H7 (cell line): ENCODE results near the gene SYNPO. TPM values are rescaled to one million over a fixed set of nuclear protein-coding genes. Genes with fewer than 3 reads are reported as not detected.

Experiments
- DNase-seq: peaks from one replicate; pipeline ENCODE4 v3.0.0; 2012
- H3K27me3 ChIP-seq: 2 replicates; pipeline ENCODE4 v1.6.0; 2011; ENCODE audit warnings: mild to moderate bottlenecking, low read length; ENCODE audit not compliant: control insufficient read depth, insufficient read depth
- H3K36me3 ChIP-seq: replicated peaks from 2 replicates; pipeline ENCODE4 v1.5.1; 2011; ENCODE audit warnings: low read length; ENCODE audit not compliant: control insufficient read depth, insufficient read depth
- H3K4me3 ChIP-seq: 2 replicates; pipeline ENCODE4 v1.5.1; 2011; ENCODE audit warnings: low read depth, mild to moderate bottlenecking, control low read depth, low read length, moderate library complexity; ENCODE audit not compliant: insufficient read depth
- total RNA-seq: library from RNA; depleted of rRNA; stranded (reverse); fragments of >200 nt; shearing (Covaris generic); gene quantifications from 2 replicates; pipeline ENCODE4 v1.2.3, GENCODE V29; 2014

The SYNPO gene
- total RNA-seq, 1 experiment from 2014 or later: 1.3 TPM

DNA sequence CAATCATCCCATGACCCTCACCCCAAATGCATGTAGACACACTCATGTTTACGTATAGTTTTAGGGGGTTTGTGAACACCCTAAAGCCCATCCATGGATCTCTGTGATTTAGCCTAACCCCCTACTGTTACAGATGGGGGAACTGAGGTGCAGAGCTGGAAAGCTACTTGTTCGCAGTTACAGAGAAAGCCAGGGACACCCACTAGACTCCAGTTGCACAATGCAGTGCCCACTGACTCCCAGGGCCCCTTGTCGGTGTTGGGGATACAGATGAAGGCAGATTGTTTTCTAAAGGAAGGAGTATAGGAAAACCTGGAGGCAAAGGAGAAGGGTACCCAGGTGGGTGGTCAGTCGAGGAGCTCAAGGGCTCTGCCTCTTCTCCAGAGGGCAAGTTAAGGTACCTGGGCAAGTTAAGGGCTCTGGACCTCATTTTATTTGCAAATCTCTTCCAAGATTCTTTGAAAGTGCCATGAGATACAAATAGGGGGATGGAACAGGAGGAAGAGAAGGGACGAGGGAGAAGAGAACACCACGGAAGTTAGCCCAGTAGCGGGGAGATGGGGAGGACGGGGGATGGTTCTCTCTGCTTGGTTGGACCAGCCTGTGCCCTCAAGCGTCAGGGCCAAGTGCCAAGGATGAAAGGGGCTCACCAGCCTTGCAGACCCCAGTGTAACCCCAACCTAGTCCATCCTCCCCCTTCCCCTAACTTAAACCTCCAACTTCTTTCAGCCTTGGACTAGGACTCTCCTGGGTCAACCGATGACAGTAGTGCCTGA, 21.5 kb downstream of the SYNPO start:
- peaks cover 4% of the 10 kb centered on the region for H3K27me3 ChIP-seq
- DNase-seq: peak; percentile 13
- no peaks in the 10 kb centered on the region for H3K36me3 ChIP-seq
- H3K4me3 ChIP-seq: no peak overlapping the region

DNA sequence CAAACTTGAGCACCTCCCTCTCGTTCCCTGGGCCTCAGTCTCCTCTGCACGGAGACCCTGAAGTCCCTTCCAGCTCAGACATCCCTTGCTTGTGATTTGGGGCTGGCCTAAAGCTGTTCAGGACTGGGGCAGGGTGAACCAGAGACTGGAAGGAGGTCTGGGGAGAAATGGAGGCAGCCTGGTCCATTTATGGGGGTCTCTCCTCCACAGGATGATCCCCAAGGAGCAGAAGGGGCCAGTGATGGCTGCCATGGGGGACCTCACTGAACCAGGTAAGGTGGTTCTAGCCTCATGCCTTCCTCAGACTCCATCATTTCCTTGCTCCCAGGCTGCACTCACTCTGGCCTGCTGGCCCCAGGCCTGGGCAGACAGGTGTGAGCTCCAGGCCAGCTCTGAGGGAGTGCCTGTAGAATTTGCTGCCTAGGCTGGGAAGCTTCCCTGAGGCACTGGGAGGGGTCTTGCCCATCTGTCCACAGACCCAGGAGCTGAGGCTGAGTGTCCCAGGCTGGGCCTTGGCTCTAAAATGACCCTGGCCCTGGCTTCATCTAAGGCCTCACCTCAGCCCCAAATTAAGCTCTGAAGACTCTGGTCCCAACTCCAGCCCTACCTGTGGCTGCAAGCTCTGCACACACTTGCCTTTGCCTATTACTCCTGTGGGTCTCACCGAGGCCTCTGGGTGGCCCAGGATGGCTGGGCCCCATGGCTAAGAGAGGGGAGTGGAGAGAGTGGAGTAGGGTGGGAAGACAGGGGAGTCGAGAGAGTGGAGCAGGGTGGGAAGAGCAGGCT, 22.5 kb downstream of the SYNPO start:
- Histone ChIP-seq H3K27me3 (no peaks in the 10 kb centered on the region), H3K36me3 (no peaks in the 10 kb centered on the region), H3K4me3 (no peak overlapping the region)
- DNase-seq: peak; percentile 50

DNA sequence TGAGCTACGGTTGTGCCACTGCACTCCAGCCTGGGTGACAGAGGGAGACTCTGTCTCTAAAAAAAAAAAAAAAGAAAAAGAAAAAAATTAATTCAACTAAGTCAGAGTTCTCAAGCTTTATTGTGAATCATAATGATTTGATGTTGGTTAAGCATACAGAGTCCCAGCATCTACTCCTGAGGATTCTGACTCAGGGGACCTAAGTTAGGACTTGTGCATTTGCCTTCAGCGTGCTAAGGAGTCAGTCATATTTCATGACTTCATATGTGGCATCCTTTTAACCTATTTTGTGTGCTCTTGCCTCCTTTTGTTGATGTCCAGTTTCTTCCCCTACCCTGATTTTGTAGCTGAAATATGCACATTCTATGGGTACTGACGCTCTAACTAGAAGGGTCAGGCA, 23.5 kb downstream of the SYNPO start:
- no peaks in the 10 kb centered on the region for H3K27me3 ChIP-seq
- no peak overlapping the region for H3K4me3 ChIP-seq
- no peaks in the 10 kb centered on the region for H3K36me3 ChIP-seq
- no peak for DNase-seq

DNA sequence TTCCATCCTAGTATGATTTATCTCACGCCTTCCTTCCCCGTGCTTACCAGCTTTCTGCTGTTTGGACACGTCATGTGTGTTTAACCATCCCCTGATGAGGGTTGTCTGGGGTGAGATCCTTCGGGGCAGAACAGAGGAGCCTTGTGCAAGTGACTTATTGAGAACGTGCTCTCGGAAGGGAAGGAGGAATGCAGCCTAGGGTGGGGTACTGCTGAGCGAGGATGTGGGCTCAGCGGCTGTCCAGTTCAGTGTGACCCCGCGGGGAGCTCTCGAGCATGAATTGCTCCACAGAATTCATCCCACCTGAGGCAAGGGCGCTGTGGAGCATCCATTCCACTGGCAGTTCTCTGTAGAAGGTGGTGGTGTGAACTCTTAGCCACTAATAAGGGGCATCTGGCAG, 24.6 kb downstream of the SYNPO start:
- H3K27me3 ChIP-seq: no peaks in the 10 kb centered on the region
- DNase-seq: peak; percentile 33
- no peak overlapping the region for H3K4me3 ChIP-seq
- H3K36me3 ChIP-seq: peaks cover under 1% of the 10 kb centered on the region; the same call in 1 of the 2 replicates

DNA sequence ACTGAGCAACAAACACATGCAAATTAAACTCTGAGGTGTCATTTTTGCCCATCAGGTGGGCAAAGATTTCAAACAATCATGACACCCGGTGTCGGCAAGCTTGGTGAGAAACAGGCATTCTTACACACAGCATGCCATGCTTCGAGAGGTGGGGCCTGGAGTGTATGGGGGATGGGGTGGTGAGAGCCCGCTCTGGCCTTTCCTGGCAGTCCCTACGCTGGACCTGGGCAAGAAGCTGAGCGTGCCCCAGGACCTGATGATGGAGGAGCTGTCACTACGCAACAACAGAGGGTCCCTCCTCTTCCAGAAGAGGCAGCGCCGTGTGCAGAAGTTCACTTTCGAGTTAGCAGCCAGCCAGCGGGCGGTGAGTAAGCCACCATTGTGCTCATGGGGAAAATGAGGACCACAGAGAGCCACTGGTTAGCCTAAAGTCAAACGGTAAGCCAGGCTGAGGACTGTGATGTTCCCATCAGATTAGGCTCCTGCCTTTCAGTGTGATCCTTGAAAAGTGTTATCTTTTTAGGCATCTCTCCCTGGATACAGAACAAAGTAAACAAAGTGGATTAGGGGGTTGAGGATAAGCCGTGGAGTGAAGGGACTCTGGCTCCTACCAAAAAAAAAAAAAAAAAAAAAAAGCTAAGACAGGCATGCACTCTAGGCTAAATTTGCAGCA, 30.0 kb downstream of the SYNPO start:
- Histone ChIP-seq H3K36me3 (peaks cover 1% of the 10 kb centered on the region; the same call in 1 of the 2 replicates), H3K4me3 (peak overlapping the region; percentile 1; the same call in 1 of the 2 replicates), H3K27me3 (no peaks in the 10 kb centered on the region)
- DNase-seq: peak; percentile 69

DNA sequence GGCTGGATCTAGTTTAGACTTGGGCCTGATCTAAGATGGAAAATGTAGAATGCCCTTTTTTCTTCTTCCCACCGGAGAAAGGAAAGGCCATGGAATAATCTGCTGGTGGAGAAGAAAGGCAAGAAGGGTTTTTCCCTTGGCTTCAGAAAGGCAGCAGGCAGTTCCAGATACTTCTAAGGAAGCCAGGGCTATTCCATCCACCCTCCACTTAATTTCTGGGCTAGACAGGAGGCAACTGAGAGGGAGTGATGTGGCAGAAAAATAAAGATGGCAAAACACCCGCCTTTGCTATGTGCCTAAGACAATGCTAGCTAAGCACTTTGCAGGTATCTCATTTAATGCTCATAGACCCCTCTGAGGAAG, 30.5 kb downstream of the SYNPO start:
- peak; percentile 46 for DNase-seq
- H3K36me3 ChIP-seq: peaks cover 1% of the 10 kb centered on the region; the same call in 1 of the 2 replicates
- peak overlapping the region; percentile 97 for H3K4me3 ChIP-seq
- H3K27me3 ChIP-seq: no peaks in the 10 kb centered on the region

DNA sequence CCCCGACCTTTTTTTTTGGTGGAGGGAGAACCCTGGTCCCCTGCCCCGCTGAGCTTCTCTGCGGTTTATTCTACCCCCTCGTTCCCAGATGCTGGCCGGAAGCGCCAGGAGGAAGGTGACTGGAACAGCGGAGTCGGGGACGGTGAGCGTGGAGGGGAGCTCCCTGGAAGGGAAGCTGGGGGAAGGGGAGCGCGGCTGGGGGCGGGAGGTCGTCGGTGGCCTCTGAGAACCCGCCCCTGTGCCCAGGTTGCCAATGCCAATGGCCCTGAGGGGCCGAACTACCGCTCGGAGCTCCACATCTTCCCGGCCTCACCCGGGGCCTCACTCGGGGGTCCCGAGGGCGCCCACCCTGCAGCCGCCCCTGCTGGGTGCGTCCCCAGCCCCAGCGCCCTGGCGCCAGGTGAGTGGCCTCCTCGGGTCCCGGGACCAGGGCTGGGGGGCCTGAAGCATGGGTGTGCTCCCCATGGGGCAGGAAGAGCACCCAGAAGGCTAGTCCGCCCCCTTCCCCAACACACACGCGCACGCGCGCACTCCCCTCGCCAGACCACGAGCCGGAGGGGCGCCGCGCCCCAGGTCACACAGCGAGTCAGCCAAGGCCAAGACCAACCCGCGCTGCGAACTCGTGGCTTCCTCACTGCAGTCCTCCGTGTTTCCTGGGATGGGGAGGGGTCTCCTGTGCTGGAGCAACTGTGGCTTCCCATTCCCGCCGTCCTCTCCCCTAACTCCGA, 31.2 kb downstream of the SYNPO start:
- Histone ChIP-seq H3K4me3 (peak overlapping the region; percentile 97), H3K27me3 (no peaks in the 10 kb centered on the region), H3K36me3 (peaks cover 1% of the 10 kb centered on the region; the same call in 1 of the 2 replicates)
- peak; percentile 88 for DNase-seq

DNA sequence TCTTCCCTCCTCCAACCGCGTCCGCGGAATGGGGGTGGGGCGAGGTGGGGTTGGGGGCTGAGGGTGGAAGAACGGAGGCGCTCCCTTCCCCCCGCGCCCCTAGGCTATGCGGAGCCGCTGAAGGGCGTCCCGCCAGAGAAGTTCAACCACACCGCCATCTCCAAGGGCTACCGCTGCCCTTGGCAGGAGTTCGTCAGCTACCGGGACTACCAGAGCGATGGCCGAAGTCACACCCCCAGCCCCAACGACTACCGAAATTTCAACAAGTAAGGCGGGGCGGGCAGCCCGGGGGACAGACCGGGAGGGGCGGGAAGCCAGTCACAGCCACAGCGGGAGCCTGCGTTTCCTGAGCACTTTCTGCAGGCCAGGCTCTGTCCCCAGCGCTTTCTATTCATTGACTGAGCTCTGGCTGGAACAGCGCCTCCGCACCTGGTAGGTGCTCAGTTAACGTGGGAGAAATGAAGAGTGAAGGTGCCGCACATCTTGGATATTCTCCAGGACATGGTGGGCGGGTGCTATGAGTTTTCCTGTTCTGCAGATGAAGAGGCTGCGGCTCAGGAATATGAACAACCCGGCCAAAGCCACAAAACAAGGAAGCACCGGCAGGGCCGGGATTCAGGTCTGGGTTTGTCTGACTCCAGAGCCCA, 31.9 kb downstream of the SYNPO start:
- DNase-seq: peak; percentile 90
- Histone ChIP-seq H3K36me3 (peaks cover 3% of the 10 kb centered on the region; the same call in 1 of the 2 replicates), H3K27me3 (no peaks in the 10 kb centered on the region), H3K4me3 (peak overlapping the region; percentile 97)

DNA sequence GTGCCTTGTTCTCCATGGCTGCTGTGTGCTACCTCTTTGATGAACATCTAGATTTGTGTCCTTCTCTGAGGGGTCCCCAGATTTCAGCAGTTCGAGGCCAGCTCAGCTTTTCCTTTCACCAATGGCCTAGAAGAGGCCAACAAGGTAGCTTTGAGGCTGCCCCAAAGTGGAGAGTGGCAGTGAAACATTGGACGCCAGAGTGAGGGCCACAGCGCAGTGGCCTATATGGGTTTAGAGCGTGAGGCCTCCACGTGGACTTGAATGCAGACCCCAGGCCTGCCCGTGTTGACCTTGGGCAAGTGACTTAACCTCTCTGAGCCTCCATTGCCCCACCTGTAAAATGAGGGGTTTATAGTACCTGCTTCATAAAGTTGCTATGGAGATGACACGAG, 32.4 kb downstream of the SYNPO start:
- Histone ChIP-seq H3K36me3 (peaks cover 3% of the 10 kb centered on the region; the same call in 1 of the 2 replicates), H3K27me3 (no peaks in the 10 kb centered on the region), H3K4me3 (peak overlapping the region; percentile 97)
- DNase-seq: no peak

DNA sequence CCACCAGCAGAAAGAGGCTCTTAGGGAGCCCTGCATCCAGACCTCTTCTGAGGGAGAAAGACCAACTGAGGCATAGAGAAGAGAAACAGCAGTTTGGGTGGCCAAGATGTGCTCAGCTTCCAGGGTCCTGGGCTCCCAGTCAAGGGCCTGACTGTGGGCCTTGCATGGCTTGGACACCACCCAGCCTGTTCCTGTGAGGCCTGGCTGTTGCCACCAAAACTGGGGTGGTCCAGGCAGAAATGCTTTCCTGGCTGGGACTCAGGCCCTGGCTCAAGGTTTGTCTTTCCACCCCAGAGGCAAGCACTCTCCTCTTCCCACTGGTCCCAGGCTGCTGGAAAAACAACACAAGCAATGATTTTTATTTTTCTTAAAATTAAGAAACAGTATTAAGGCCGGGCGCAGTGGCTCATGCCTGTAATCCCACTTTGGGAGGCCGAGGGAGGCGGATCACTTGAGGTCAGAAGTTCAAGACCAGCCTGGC, 33.9 kb downstream of the SYNPO start:
- Histone ChIP-seq H3K27me3 (no peaks in the 10 kb centered on the region), H3K4me3 (no peak overlapping the region), H3K36me3 (peaks cover 3% of the 10 kb centered on the region; the same call in 1 of the 2 replicates)
- no peak for DNase-seq

DNA sequence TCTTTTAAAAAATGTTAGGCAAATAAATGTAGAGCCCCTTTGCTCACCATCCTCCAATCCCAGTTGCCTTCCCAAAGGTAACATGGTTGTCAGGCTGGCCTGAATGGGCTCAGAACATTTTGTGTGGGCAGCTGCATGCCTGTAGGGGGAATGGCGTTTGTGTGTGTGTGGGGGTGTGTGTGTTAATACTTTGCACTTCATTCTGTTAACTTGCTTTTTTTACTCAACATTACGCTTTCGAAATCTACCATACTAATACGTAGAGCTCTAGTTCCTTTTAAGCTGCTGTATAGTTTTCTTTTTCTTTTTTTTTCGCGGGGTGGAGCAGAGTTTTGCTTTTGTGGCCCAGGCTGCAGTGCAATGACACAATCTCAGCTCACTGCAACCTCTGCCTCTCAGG, 34.6 kb downstream of the SYNPO start:
- Histone ChIP-seq H3K4me3 (no peak overlapping the region), H3K36me3 (peaks cover 2% of the 10 kb centered on the region; the same call in 1 of the 2 replicates), H3K27me3 (no peaks in the 10 kb centered on the region)
- DNase-seq: no peak

DNA sequence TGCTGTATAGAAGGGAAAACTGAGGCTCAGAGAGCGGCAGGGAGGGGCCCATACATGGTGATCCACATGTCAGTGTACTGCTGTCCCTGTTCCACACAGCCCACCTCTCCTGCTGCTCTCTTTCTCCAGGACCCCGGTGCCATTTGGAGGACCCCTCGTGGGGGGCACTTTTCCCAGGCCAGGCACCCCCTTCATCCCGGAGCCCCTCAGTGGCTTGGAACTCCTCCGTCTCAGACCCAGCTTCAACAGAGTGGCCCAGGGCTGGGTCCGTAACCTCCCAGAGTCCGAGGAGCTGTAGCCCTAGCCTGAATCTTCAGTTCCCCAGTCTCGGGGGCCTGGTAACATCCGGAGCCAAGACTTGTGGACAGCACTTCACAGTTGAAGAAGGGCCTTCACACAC, 36.1 kb downstream of the SYNPO start:
- no peaks in the 10 kb centered on the region for H3K27me3 ChIP-seq
- no peak overlapping the region for H3K4me3 ChIP-seq
- H3K36me3 ChIP-seq: peaks cover 1% of the 10 kb centered on the region; the same call in 1 of the 2 replicates
- DNase-seq: no peak

DNA sequence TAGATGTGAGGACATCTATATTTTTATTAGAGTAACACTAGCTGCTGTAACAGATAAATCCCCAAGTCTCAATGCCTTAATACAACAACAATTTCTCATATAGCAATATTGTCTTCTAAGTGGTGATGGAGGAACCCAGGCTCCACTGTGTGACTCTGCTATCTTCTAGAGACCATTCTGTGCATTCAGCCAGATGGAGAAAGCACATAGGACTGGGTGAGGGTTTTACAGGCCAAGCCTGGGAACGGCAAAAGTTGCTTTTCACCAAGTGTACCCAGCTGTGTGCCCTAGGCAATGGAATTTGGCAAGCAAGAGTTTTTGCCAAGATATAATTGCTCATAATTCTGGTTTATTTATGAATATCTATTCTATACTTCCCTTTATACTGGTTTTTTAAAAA, 48.7 kb downstream of the SYNPO start:
- no peaks in the 10 kb centered on the region for H3K27me3 ChIP-seq
- no peak for DNase-seq
- peaks cover 22% of the 10 kb centered on the region for H3K36me3 ChIP-seq
- H3K4me3 ChIP-seq: no peak overlapping the region
